Upper lobe of left lung (tissue), 4 donors: ENCODE results near the gene LGI2.

Source experiments
- EP300 ChIP-seq, 4 donors: sonication (generic); formaldehyde crosslinking; IDR thresholded peaks; one replicate each; pipeline ENCODE4 v1.5.1; 2017; ENCODE audit warnings: antibody characterized with exemption in 4 of 4, control low read depth in 2 of 4
- POLR2A ChIP-seq, 4 donors: fragments of 450-650 bp; IDR thresholded peaks; one replicate each; pipeline ENCODE4 v1.5.1; 2016 to 2017; ENCODE audit warnings: antibody characterized with exemption in 4 of 4, mild to moderate bottlenecking in 2 of 4
- POLR2AphosphoS5 ChIP-seq, 2 donors: sonication (generic); formaldehyde crosslinking; IDR thresholded peaks; one replicate each; pipeline ENCODE4 v1.5.1; 2017; ENCODE audit warnings: antibody characterized with exemption in 2 of 2
- TF ChIP-seq, protein P1 (sequence below), 6 experiments: fragments of 450-650 bp in 4 of 6; fragments of 200-600 bp in 2 of 6; sonication (generic) in 2 of 6; IDR thresholded peaks; one replicate each; pipeline ENCODE4 v1.5.1; 2016 to 2019; ENCODE audit warnings: antibody characterized with exemption in 6 of 6

DNA sequence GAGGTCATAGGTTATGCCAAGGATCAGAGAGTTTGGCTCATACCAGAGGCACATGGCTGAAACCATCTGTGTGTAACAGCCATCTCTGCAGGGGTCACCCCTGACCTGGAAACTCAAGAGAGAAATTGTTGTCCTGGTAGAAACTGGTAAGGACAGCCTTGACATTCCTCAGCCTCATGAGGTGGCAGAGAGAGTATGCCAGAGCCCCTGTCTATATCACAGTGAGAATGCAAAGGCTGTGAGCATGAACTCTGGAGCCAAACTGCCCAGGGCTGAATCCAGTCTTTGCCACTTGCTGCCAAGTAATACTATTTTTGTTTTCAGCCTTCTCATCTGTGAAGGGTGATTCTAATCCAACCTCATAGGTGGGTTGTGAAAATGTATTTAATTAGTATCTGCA, 80.8 kb downstream of the LGI2 start:
- TF ChIP-seq, protein P1, sequence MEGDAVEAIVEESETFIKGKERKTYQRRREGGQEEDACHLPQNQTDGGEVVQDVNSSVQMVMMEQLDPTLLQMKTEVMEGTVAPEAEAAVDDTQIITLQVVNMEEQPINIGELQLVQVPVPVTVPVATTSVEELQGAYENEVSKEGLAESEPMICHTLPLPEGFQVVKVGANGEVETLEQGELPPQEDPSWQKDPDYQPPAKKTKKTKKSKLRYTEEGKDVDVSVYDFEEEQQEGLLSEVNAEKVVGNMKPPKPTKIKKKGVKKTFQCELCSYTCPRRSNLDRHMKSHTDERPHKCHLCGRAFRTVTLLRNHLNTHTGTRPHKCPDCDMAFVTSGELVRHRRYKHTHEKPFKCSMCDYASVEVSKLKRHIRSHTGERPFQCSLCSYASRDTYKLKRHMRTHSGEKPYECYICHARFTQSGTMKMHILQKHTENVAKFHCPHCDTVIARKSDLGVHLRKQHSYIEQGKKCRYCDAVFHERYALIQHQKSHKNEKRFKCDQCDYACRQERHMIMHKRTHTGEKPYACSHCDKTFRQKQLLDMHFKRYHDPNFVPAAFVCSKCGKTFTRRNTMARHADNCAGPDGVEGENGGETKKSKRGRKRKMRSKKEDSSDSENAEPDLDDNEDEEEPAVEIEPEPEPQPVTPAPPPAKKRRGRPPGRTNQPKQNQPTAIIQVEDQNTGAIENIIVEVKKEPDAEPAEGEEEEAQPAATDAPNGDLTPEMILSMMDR (IDR thresholded peaks at IDR 0.05): no peak
- TF ChIP-seq POLR2A (IDR thresholded peaks at IDR 0.05): no peak
- no peak for TF ChIP-seq EP300 (IDR thresholded peaks at IDR 0.05)
- no peak for TF ChIP-seq POLR2AphosphoS5 (IDR thresholded peaks at IDR 0.05)
